Smooth muscle cell (in vitro differentiated cells): Measurements from ENCODE around the gene HOXC5. TPM values are rescaled to one million over a fixed set of nuclear protein-coding genes. Genes with fewer than 3 reads are reported as not detected.

ENCODE experiments used
- DNase-seq: peaks from one replicate; lab custom pipeline; 2025; ENCODE audit not compliant: unreplicated experiment; lab: John Stamatoyannopoulos, UW
- H2AFZ ChIP-seq: fragments of 200-600 bp; sonication (generic); 2 replicates; pipeline ENCODE4 v1.6.0; 2016; ENCODE audit warnings: antibody characterized with exemption, low read depth, mild to moderate bottlenecking
- H3F3A ChIP-seq: fragments of 200-600 bp; sonication (generic); 2 replicates; pipeline ENCODE4 v1.6.0; 2017; ENCODE audit warnings: antibody characterized with exemption, low read depth
- H3K27ac ChIP-seq: fragments of 200-600 bp; sonication (generic); 2 replicates; pipeline ENCODE4 v1.5.1; 2016; ENCODE audit warnings: low read depth, mild to moderate bottlenecking
- H3K27me3 ChIP-seq: fragments of 200-600 bp; sonication (generic); 2 replicates; pipeline ENCODE4 v1.6.1; 2016; ENCODE audit warnings: low read depth, mild to moderate bottlenecking
- H3K36me3 ChIP-seq: fragments of 200-600 bp; sonication (generic); 2 replicates; pipeline ENCODE4 v1.5.1; 2016; ENCODE audit warnings: low read depth
- H3K4me1 ChIP-seq: fragments of 200-600 bp; sonication (generic); 2 replicates; pipeline ENCODE4 v1.5.1; 2016; ENCODE audit warnings: low read depth
- H3K4me2 ChIP-seq: fragments of 200-600 bp; sonication (generic); 2 replicates; pipeline ENCODE4 v1.6.0; 2016; ENCODE audit warnings: mild to moderate bottlenecking
- H3K4me3 ChIP-seq: fragments of 200-600 bp; sonication (generic); 2 replicates; pipeline ENCODE4 v1.5.1; 2016; ENCODE audit warnings: mild to moderate bottlenecking
- H3K79me2 ChIP-seq: fragments of 200-600 bp; sonication (generic); 2 replicates; pipeline ENCODE4 v1.6.0; 2016; ENCODE audit warnings: low read depth, mild to moderate bottlenecking
- H3K9ac ChIP-seq: fragments of 200-600 bp; sonication (generic); 2 replicates; pipeline ENCODE4 v1.6.0; 2016; ENCODE audit warnings: low read depth
- H3K9me3 ChIP-seq: fragments of 200-600 bp; sonication (generic); replicated peaks from 2 replicates; pipeline ENCODE4 v1.5.1; 2016; ENCODE audit warnings: low read depth
- H4K20me1 ChIP-seq: fragments of 200-600 bp; sonication (generic); 2 replicates; pipeline ENCODE4 v1.6.0; 2016; ENCODE audit warnings: low read depth
- WGBS: methylation state at CpG from one replicate; pipeline ENCODE4 v1.1.7; 2016; ENCODE audit warnings: low lambda C conversion rate; 5-methylcytosine and 5-hydroxymethylcytosine counted together
- polyA plus RNA-seq: library from polyadenylated mRNA; unstranded; fragments of >200 nt; fragmentation: Nextera tagmentation; extraction: Ambion mirVana; gene quantifications from 2 replicates; pipeline ENCODE4 v1.2.1, GENCODE V29; 2016
- total RNA-seq: library from RNA; depleted of rRNA; stranded (reverse); fragments of >200 nt; gene quantifications from 2 replicates; pipeline ENCODE4 v1.2.3, GENCODE V29; 2014
- TF ChIP-seq, protein P1 (sequence below): fragments of 200-600 bp; sonication (generic); IDR thresholded peaks from 2 replicates; pipeline ENCODE4 v1.5.1; 2017; ENCODE audit warnings: borderline replicate concordance, mild to moderate bottlenecking, antibody characterized with exemption; ENCODE audit not compliant: insufficient read depth, poor library complexity, severe bottlenecking

Gene HOXC5
- total and polyA plus RNA-seq, 2 experiments from 2014 or later = 0.54 to 1.3 TPM

DNA sequence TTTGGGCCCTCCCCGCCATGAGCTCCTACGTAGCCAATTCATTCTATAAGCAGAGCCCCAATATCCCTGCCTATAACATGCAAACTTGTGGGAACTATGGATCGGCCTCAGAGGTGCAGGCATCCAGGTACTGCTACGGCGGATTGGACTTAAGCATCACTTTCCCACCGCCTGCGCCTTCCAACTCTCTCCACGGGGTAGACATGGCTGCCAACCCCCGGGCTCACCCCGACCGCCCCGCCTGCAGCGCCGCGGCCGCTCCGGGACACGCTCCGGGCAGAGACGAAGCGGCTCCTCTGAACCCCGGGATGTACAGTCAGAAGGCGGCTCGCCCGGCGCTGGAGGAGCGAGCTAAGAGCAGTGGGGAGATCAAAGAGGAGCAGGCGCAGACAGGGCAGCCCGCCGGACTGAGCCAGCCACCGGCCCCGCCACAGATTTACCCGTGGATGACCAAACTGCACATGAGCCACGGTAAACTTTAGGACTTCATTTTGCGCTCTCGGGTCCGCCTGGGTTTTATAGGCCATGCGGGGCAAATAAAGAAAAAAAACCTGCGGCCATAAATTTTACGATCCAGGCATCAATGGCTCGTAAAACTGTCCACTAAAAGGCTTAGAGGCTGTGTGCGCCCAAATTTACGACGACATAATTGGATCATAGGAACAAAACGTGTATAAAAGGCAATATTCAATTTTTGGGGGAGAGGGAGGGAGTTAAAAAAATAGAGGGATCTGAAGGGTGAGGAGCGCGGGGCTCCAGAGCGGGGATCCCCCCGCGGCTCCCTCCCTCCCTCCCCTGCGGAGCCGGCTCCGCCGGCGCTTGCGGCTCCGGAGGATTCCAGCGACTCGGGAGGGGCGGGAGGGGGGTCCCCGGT lies 493 bp downstream of the HOXC5 start:
- no peak for DNase-seq
- no peak overlapping the region for H3K9ac ChIP-seq
- no peaks in the 10 kb centered on the region for H3K79me2 ChIP-seq
- H3K27ac ChIP-seq = no peak overlapping the region
- no peaks in the 10 kb centered on the region for H3K36me3 ChIP-seq
- no peaks in the 10 kb centered on the region for H4K20me1 ChIP-seq
- H2AFZ ChIP-seq = no peak overlapping the region
- WGBS = 3% methylated on average over 50 of the region's 61 CpGs
- peaks cover 8% of the 10 kb centered on the region for H3K4me1 ChIP-seq
- H3K4me2 ChIP-seq = peak overlapping the region; percentile 81
- TF ChIP-seq, protein P1, sequence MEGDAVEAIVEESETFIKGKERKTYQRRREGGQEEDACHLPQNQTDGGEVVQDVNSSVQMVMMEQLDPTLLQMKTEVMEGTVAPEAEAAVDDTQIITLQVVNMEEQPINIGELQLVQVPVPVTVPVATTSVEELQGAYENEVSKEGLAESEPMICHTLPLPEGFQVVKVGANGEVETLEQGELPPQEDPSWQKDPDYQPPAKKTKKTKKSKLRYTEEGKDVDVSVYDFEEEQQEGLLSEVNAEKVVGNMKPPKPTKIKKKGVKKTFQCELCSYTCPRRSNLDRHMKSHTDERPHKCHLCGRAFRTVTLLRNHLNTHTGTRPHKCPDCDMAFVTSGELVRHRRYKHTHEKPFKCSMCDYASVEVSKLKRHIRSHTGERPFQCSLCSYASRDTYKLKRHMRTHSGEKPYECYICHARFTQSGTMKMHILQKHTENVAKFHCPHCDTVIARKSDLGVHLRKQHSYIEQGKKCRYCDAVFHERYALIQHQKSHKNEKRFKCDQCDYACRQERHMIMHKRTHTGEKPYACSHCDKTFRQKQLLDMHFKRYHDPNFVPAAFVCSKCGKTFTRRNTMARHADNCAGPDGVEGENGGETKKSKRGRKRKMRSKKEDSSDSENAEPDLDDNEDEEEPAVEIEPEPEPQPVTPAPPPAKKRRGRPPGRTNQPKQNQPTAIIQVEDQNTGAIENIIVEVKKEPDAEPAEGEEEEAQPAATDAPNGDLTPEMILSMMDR = no peak
- H3K9me3 ChIP-seq = no peaks in the 10 kb centered on the region
- no peaks in the 10 kb centered on the region for H3F3A ChIP-seq
- H3K4me3 ChIP-seq = peak overlapping the region; percentile 30
- H3K27me3 ChIP-seq = peaks cover 99% of the 10 kb centered on the region

DNA sequence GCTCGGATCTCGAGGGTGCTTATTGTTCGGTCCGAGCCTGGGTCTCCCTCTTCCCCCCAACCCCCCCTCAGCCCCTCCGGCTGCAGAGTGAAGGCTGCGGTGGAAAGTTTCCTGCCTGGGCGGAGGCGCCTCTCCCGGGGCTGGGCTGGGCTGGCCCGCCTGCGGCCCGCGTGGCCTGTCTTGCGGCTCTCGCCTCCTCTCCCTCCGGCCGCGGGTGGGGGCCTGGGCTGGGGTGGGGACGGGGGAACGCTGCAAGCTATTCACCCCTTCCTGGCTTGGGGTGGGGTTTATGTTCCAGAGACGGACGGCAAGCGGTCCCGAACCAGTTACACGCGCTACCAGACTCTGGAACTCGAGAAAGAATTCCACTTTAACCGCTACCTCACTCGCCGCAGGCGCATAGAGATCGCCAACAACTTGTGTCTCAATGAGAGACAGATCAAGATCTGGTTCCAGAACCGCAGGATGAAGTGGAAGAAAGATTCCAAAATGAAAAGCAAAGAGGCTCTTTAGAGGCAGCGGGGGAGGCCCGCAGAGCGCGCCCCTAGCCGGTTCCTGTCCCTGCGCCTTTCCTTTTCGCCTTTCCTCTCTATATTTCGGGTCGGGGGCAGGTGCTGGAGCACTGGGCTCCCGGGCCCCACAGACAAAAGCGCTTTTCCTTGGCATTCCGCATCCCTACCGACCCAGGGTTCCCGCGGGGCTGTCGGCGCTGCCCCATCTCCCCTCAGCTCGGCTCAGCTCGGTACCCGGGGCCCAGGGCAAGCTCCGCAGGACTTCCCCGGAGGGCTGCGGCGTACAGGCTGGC lies 1.3 kb downstream of the HOXC5 start:
- Histone ChIP-seq H3K9me3 (no peaks in the 10 kb centered on the region), H3K4me1 (peaks cover 8% of the 10 kb centered on the region), H3K9ac (no peak overlapping the region), H3K36me3 (no peaks in the 10 kb centered on the region), H3K27ac (no peak overlapping the region), H3K4me2 (peak overlapping the region; percentile 81), H3K79me2 (no peaks in the 10 kb centered on the region), H4K20me1 (no peaks in the 10 kb centered on the region), H2AFZ (no peak overlapping the region), H3K27me3 (peaks cover 99% of the 10 kb centered on the region), H3F3A (no peaks in the 10 kb centered on the region), H3K4me3 (peak overlapping the region; percentile 30)
- no peak for DNase-seq
- WGBS = 13% methylated on average over 39 of the region's 57 CpGs
- TF ChIP-seq, protein P1 = no peak

DNA sequence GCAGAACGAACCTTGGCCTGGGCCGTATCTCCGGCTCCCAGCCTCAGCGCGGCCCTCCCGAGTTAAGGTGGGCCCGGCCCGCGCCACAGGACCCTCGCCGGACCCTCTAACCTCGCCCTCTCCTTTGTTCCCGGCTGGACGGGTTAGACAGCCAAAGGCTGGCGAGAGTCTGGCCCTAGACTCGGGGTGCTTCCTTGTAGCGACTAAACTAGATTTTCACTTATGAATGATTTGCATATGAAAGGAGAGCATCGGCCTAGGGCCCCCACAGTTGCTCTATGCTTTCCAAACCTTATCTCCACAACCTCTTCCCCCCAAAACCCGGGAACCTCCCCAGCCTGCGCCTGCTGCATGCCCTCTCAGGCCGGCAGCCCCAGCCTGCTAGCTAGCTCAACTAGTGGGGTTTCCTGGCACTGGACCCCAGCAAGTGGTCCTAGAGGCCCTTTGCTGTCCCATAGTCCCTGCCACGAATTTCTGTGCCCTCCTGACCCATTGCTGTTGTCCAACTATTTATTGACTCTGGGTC lies 2.0 kb downstream of the HOXC5 start:
- no peak overlapping the region for H3K27ac ChIP-seq
- no peak overlapping the region for H3K4me3 ChIP-seq
- no peaks in the 10 kb centered on the region for H4K20me1 ChIP-seq
- no peaks in the 10 kb centered on the region for H3K9me3 ChIP-seq
- no peaks in the 10 kb centered on the region for H3F3A ChIP-seq
- TF ChIP-seq, protein P1 = no peak
- WGBS = 37% methylated on average over 22 of the region's 22 CpGs
- peak overlapping the region; percentile 81 for H3K4me2 ChIP-seq
- H3K4me1 ChIP-seq = peaks cover 8% of the 10 kb centered on the region
- H3K27me3 ChIP-seq = peaks cover 99% of the 10 kb centered on the region
- no peak for DNase-seq
- H3K9ac ChIP-seq = no peak overlapping the region
- no peak overlapping the region for H2AFZ ChIP-seq
- no peaks in the 10 kb centered on the region for H3K79me2 ChIP-seq
- H3K36me3 ChIP-seq = no peaks in the 10 kb centered on the region
